ENCODE results near the gene CRAT.
A peak's percentile ranks its signal among the peaks of the same experiment; 100 is the strongest.

Gene CRAT

GRCh38 chr9:129080601-129081387 is 29.8 kb downstream of the CRAT start, which contains the start of gene DOLPP1:
Gene DOLPP1 (plus strand): TSS chr9:129081111. CDS start chr9:129081132, 21 bp downstream.
- DNase-seq, result peak; percentile 100

DNA sequence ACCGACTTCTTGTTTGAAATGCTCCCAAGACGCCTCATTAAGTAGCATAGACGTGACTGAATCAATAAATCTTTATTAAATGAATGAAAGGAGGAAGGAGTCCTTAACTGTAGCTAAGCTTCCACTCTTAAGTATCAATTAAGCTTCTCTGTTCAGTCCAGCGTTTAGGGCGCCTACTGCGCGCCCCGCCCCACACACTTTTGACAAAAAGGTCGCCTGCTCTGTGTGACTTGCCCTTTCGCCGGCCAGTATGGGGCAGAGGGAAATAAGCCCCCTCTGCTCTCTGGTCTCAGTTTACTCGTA is 30.3 kb downstream of the CRAT start:
- no peak for DNase-seq

DNA sequence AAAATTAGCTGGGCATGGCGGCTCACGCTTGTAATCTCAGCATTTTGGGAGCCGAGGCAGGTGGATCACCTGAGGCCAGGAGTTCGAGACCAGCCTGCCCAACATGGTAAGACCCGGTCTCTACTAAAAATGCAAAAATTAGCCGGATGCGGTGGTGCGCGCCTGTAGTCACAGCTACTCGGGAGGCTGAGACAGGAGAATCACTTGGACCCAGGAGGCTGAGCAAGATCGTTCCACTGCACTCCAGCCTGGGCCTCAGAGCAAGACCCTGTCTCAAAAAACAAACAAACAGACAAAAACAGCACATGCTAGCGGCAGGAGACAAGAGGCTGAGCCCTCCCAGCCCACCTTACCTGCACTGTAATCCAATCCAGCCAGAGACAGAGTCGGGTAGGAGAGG is 30.8 kb downstream of the CRAT start:
- no peak for DNase-seq

DNA sequence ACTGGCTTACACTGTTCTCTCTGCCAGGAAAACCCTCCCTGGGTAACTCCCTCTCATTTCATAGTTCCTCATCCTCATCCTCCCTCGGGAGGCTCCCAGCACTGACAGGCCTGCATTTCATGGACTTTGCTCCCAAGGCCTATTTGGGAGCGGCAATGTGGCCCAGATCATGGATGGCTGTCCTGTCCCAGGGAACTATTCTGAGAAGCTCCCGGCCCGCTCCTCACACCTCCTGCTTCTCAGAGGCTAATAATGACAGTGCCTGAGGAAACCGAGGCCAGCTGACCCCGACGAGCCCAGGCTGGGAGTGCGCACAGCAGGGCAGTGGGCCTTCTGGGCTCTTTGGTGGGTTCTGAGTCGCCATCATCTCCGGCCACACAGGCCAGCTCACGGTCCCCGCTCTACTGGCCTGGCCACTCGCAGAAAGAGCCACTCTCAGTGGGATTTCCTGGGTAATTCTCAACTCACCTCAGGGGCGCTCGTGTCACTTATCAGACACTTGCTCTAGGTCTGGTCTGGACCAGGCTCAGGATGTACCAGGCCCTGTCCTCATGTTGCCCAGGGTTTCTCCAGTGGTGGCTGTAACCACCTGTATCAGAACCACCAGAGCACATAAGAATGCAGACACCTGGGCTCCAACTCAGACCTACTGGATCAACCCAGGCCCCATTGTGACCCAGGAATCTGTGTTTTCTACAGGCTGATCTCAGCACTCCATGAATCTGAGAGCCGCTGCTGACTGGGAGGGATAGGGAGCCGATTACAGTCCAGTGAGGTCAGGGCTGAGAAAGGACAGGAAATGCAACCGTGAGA is 31.7 kb downstream of the CRAT start:
- DNase-seq, result no peak

GRCh38 chr9:129077236-129077635 is 33.4 kb downstream of the CRAT start:
- no peak for DNase-seq

DNA sequence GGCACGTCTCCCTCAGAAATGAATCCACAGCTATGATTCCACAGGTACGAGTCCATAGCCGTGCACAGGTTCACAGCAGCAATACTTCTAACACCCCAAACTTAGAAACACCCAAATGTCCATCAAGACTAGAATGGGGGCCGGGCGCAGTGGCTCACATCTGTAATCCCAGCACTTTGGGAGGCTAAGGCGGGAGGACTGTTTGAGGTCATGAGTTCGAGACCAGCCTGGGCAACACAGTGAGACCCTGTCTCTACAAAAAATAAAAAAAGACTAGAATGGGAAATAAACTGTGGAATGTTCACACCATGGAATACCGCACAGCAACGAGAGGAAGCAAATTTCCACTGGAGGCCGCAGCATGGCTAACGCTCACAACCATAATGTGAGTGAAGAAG is 34.0 kb downstream of the CRAT start:
- no peak for DNase-seq

GRCh38 chr9:129075996-129076639 is 34.5 kb downstream of the CRAT start:
- no peak for DNase-seq

- no peak for DNase-seq
Observed at GRCh38 chr9:129074106-129074505, 36.5 kb downstream of the CRAT start.

DNA sequence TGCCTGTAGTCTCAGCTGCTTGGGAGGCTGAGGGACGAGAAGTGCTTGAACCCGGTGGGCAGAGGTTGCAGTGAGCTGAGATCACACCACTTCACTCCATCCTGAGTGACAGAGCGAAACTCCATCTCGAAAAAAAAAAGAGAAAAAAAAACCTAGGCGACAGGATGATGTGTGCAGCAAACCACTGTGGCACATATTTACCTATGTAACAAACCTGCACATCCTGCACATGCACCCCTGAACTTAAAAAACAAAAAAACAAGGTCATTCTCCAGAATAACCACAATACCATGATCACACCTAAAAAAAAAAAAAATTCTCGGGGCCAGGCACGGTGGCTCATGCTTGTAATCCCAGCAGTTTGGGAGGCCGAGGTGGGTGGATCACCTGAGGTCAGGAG is 37.2 kb downstream of the CRAT start:
- peak; percentile 14 for DNase-seq

GRCh38 chr9:129072171-129072570 is 38.4 kb downstream of the CRAT start:
- DNase-seq, result no peak

DNA sequence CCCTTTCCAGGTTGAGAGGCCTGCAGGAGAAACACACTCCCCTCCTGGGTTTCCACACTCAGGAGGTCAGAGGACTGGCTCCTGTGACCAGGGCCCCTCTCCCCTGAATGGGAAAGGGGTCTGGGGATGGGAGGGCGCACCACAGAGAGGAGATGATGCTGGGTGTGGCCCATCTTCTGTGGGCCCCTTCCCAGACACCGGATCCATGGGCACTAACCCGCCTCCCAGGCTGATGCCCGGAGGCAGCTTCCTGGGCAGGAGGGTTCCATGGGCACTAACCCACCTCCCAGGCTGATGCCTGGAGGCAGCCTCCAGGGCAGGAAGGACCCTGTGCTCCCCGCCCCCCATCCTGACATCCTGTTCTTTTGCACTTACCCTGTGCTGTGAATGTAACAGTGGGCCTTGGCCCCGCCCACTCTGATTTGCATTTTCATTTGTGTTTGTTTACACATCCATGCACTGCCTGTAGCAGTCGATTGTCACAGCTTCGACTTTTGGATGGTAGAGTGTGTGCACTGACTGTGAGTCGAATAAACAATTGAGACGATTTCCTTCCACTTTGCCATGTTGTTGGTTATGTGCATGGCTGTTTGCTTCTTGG is 39.0 kb downstream of the CRAT start:
- peak; percentile 12 for DNase-seq

DNA sequence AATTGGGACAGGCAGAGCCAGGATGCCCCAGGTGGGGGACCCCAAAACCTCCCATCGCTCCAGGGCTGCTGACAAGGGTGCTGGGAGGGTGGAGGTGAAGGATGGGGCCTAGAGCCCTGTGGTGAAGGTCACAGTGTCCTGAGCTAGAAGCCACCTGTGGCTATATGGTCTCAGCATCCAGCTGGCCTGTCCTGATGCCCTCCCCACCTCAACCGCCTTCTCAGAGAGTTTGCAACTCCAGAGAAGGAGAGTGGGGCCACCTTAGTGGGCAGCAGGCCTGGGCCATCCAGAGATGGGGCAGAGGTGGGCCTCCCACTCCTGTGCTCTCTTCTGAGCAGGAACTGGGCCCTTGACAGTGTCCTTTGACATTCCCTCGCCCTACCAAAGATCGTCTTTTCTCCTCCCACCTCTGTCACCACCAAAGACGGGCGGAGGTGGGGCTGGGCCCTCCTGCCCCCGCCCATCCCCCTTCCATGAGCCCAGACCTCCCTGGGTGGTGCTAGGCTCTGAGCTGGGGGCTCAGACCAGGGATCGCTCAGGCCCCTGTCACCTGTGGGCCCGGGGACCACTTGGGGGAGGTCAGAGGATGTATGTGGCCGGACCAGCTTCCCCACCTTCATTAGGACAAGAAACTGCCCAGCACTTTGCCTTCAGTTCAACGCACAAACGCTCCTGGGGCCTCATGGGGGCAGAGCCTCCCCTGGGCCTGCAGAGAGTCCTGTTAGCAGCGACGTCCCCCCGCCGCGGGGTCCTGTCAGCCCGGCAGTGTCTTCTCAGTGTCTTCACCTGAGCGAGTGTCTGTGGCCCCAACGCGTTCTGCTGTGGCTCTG is 39.7 kb downstream of the CRAT start:
- DNase-seq, result no peak

- no peak for DNase-seq
Observed at GRCh38 chr9:129069862-129070641, 40.5 kb downstream of the CRAT start.

DNA sequence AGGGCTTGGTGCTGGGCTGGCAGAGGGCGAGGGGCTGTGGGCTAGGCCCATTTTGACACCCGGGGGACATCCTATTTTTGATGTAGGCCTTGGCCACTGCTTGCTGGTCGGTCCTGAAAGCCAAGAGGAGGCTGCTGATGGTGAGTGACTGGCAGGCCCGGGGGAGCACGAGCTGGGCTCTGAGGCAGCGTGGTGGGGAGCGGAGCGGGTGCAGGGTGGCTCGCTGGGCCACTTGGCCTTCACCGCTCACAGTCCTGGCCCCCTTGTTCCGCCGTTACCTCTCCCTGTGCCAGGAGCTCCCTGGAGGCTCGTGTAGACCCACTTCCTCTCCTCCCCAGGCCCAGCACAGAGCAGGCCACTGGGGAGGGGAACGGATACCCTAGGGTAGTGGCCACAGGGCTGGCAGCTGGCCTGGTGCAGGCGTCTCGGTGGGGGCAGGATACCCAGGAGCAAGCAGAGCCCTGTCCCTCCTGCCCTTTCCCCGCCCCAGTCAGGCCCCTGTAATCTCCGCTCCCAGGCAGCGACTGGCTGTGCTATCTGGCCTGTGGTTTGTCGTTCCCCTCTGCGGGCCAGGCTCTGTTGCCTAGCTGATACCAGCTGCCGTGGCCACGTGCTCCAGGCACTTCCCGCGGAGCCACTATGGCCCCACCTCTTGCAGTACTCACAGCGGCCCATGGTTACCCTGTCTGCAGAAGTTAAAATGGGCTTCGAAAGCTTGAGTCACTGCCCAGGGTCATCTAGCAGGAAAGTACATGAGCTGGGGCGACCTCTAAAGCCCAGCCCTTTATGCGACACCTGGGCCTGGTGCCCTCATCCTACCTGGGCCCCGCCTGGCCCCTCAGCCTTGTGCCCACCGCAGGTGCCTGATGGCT is 41.4 kb downstream of the CRAT start:
- DNase-seq, result peak; percentile 64

GRCh38 chr9:129068110-129068509 is 42.5 kb downstream of the CRAT start:
- DNase-seq, result no peak

GRCh38 chr9:129064499-129064908 is 46.1 kb downstream of the CRAT start:
- no peak for DNase-seq

GRCh38 chr9:129063061-129063460 is 47.5 kb downstream of the CRAT start:
- no peak for DNase-seq

DNA sequence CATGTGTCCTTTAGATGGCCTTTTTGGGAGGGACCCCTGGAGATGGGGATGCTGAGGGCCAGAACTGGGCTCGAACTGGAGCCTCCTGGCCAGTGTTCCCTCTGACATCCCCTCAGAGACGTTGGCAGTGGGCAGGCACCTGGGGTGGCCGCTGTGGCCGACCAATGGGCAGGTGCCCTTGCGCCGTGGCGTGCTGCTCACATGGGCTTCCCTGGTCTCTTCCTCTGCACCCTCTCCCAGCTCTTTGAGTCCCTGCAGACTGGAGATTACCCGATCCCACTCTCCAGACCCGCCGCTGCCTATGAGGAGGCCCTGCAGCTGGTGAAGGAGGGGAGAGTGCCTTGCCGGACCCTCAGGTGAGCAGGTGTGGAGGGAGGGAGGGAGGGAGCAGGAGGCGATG is 49.6 kb downstream of the CRAT start:
- no peak for DNase-seq

DNA sequence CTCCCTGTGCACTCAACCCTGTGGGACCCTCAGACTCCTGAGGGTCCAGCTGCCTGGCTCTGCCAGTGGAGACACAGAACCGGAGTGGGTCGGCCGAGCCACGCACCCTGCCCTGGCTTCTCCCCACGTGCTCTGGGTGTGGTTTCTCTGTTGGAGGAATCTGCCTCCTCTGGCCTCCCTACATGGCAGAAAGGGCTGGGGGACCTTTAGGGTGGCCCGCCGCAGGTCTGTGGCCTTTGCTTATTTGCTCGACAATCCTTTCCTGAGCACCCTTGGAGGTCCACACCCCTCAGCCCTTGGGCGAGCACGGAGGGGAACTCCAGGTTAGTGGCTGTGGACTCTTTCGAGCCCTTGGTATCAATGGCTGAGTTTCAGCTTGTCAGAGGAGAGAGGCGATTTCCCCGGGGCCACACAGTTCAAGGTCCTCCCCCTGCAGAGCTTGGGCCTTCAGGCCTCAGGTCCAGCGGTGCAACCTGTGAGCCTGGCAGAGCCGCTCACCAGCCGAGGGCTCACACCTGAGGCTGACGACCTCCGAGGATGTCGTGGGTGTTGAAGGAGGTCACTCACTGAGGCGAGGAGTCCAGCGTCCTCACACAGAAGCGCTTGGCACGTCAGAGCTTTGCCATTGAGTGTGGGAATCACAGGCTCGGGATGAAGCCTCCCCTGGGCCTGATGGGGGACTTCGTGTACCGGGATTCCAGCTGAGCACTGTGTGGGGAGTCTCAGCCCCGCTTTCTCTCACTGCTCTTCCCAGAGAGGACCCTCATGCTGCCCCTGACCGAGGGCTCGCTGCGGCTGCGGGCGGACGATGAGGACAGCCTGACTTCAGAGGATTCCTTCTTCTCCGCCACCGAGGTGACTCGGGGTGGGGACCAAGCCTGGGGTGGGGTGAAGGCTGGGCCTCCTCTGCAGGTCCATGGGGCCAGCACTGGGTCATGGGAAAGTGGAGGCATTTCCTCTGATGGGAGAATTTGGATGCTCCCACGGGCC is 50.5 kb downstream of the CRAT start:
- DNase-seq, result no peak

All from CD4-positive, alpha-beta T cell treated with Interleukin-21 for 1 hour (primary cell).